Large intestine (tissue), 12 donors: ENCODE results near the gene OR6Q1. TPM values are rescaled to one million over a fixed set of nuclear protein-coding genes. Genes with fewer than 3 reads are reported as not detected.
"Not testable (repeated sequence)": the region's sequence is repeated elsewhere in the genome, so short reads cannot be mapped to it uniquely, and the experiment has no call there.

Experiments
- DNase-seq, 2 donors: peaks; one replicate each; pipeline versions ENCODE4 v3.0.0 to v3.0.0-alpha.2; 2013
- H3K27ac ChIP-seq: one replicate; pipeline ENCODE4 v1.5.1; 2013; ENCODE audit warnings: low read length
- H3K27me3 ChIP-seq: 2 replicates; pipeline ENCODE4 v1.6.1; 2013; ENCODE audit warnings: low read length; ENCODE audit not compliant: control insufficient read depth, insufficient read depth
- H3K36me3 ChIP-seq: 2 replicates; pipeline ENCODE4 v1.6.1; 2013; ENCODE audit warnings: low read length; ENCODE audit not compliant: control insufficient read depth, insufficient read depth
- H3K4me1 ChIP-seq: one replicate; pipeline ENCODE4 v1.6.1; 2013; ENCODE audit warnings: low read length; ENCODE audit not compliant: control insufficient read depth, insufficient read depth
- H3K4me3 ChIP-seq: one replicate; pipeline ENCODE4 v1.5.1; 2013; ENCODE audit warnings: low read length
- H3K9me3 ChIP-seq: one replicate; pipeline ENCODE4 v1.6.1; 2013; ENCODE audit warnings: mild to moderate bottlenecking, low read depth, low read length, moderate library complexity; ENCODE audit not compliant: control insufficient read depth
- WGBS: methylation state at CpG from one replicate; pipeline ENCODE4 v1.1.5; 2013; ENCODE audit warnings: low lambda C conversion rate; ENCODE audit not compliant: insufficient coverage; 5-methylcytosine and 5-hydroxymethylcytosine counted together
- long read RNA-seq, 11 donors: transcript quantifications; one replicate each; lab custom pipeline, GENCODE V29; 2026
- polyA plus RNA-seq: library from polyadenylated mRNA; unstranded; fragments of 120-200 nt; gene quantifications from one replicate; pipeline ENCODE4 v1.2.1, GENCODE V29; 2013

OR6Q1 gene, protein sequence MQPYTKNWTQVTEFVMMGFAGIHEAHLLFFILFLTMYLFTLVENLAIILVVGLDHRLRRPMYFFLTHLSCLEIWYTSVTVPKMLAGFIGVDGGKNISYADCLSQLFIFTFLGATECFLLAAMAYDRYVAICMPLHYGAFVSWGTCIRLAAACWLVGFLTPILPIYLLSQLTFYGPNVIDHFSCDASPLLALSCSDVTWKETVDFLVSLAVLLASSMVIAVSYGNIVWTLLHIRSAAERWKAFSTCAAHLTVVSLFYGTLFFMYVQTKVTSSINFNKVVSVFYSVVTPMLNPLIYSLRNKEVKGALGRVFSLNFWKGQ
- polyA plus RNA-seq, result not detected
- long read RNA-seq, donor 1, result 0 reads
- long read RNA-seq, donor 2, result 0 reads
- long read RNA-seq, donor 3, result 0 reads
- long read RNA-seq, donor 4, result 0 reads
- long read RNA-seq, donor 5, result 0 reads
- long read RNA-seq, donor 6, result 0 reads
- long read RNA-seq, donor 7, result 0 reads
- long read RNA-seq, donor 8, result 0 reads
- long read RNA-seq, donor 9, result 0 reads
- long read RNA-seq, donor 10, result 0 reads
- long read RNA-seq, donor 11, result 0 reads

DNA sequence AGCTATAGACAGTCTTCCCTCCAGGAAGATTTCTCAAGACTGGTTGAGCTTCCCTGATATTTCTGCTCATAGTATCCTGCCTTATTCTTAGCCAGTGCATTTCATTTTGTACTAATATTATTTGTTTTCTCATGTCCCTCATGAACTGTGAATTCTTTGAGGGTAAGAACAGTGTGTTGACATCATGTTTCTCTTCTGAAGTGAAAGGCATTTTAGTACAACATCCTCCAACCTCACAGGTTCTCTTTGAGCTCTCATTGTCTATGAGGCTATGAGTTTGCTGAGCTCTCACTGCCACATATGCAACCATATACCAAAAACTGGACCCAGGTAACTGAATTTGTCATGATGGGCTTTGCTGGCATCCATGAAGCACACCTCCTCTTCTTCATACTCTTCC is at the start of gene OR6Q1:
Gene OR6Q1 (plus strand): TSS at position 301 of the 400 bp plus-strand sequence. CDS start 0 bp downstream, at position 301.
- Histone ChIP-seq H3K4me3 (no peak within 1 kb of the TSS), H3K36me3 (no peaks in the 10 kb centered on the region), H3K27me3 (no peaks in the 10 kb centered on the region), H3K9me3 (no peaks in the 10 kb centered on the region), H3K27ac (no peak within 1 kb of the TSS), H3K4me1 (no peaks in the 10 kb centered on the region)
- DNase-seq, result no peak

DNA sequence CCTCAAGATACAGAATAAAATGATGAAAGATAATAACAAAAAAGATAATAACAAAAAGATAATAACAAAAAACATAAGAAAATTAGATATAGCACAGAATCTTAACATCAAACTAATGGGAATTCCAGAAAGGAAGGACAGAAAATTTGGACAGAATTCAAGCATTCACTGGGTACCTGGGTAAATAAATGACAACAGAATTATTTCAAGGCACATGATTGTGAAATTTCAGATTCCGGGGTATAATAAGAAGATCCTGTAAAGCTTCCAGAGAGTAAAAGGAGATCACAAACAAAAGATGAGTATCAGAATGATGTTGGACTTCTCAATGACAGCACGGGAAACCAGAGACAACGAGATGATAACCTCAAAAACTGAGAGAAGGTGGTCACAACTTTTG is 49.2 kb upstream of the OR6Q1 start:
- no peak overlapping the region for H3K27ac ChIP-seq
- 93% methylated on average over 3 of the region's 3 CpGs for WGBS
- H3K4me3 ChIP-seq, result no peak overlapping the region
- H3K27me3 ChIP-seq, result no peaks in the 10 kb centered on the region
- no peaks in the 10 kb centered on the region for H3K9me3 ChIP-seq
- no peaks in the 10 kb centered on the region for H3K36me3 ChIP-seq
- H3K4me1 ChIP-seq, result no peaks in the 10 kb centered on the region
- DNase-seq, result no peak

DNA sequence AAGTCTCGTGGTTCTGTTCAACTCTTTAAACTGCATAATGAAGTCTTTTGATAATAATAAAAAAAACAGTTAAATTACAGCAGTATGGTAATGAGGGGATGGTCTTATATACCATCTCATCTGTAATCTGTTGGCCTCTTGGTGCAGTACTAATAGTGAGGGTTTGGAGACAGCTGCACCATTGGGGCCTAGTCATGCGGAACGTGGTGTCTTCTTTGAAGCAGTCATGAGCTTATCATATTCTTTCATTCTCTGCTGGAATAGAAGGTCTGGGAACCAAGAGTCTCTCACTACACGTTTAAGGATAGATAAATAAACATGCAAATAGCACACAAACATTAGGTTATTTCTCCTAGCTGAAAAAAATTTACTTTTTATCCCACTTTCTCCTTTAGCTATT is 48.0 kb upstream of the OR6Q1 start:
- Histone ChIP-seq H3K27ac (no peak overlapping the region), H3K36me3 (no peaks in the 10 kb centered on the region), H3K9me3 (no peaks in the 10 kb centered on the region), H3K27me3 (no peaks in the 10 kb centered on the region), H3K4me3 (no peak overlapping the region), H3K4me1 (no peaks in the 10 kb centered on the region)
- no peak for DNase-seq
- 80% methylated on average over 1 of the region's 4 CpGs for WGBS

DNA sequence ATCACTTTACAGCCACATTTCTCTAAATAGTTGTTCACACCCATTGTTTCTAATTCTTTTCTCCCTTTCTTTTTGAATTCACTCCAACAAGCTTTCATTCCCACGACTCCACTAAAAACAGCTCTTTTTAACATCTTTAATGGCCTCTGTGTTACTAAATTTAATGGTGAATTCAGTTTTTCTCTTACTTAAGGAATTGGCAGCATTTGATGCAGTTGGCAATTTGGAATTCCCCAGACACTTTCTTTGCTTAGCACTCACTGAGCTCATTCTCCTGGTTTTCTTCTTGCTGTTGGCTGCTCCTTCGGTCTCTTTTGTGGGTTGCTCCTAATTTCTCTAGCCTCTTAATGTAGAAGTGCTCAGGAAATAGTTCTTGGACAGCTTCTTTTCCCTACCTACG is 47.6 kb upstream of the OR6Q1 start:
- DNase-seq, result no peak
- H3K27ac ChIP-seq, result no peak overlapping the region
- H3K36me3 ChIP-seq, result no peaks in the 10 kb centered on the region
- H3K9me3 ChIP-seq, result no peaks in the 10 kb centered on the region
- no peaks in the 10 kb centered on the region for H3K4me1 ChIP-seq
- H3K4me3 ChIP-seq, result no peak overlapping the region
- WGBS, result 65% methylated on average over 2 of the region's 3 CpGs
- no peaks in the 10 kb centered on the region for H3K27me3 ChIP-seq

DNA sequence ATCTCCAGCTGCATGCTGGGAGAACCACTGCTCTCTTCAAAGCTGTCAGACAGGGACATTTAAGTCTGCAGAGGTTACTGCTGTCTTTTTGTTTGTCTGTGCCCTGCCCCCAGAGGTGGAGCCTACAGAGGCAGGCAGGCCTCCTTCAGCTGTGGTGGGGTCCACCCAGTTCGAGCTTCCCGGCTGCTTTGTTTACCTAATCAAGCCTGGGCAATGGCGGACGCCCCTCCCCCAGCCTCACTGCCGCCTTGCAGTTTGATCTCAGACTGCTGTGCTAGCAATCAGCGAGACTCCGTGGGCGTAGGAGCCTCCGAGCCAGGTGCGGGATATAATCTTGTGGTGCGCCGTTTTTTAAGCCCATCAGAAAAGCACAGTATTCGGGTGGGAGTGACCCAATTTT is 31.2 kb upstream of the OR6Q1 start:
- WGBS, result no CpG with 5 or more reads among the region's 13 CpGs
- H3K27ac ChIP-seq, H3K27me3 ChIP-seq, H3K36me3 ChIP-seq, H3K9me3 ChIP-seq, H3K4me3 ChIP-seq, H3K4me1 ChIP-seq, DNase-seq: not testable (repeated sequence)

DNA sequence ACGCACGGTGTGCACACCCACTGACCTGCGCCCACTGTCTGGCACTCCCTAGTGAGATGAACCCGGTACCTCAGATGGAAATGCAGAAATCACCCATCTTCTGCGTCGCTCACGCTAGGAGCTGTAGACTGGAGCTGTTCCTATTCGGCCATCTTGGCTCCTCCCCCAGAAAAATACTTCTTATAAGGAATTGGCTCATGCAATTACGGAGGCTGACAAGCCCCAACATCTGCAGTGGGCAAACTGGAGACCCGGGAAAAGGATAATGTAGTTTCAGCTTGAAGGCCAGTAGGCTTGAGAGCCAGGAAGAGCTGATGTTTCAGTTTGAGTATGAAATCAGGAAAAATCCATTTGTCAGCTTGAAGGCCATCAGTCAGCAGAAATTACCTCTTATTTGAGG is 30.7 kb upstream of the OR6Q1 start:
- H3K27ac ChIP-seq, H3K36me3 ChIP-seq, H3K4me3 ChIP-seq, DNase-seq, H3K4me1 ChIP-seq, H3K27me3 ChIP-seq, H3K9me3 ChIP-seq: not testable (repeated sequence)
- WGBS, result no CpG with 5 or more reads among the region's 10 CpGs

DNA sequence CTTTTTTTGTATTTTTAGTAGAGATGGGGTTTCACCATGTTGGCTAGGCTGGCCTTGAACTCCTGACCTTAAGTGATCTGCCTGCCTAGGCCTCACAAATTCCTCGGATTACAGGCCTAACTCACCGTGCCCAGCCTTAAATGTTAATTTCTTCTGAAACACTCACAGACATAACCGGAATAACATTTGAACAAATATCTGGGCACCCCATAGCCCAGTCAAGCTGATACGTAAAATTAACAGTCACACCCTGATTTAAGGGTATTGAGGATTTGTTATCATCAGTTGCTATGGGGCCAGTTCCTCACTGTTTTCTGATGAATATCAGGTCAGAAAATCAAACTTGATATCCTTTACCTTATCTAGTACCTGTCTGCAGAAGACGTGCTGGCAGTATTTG is 30.1 kb upstream of the OR6Q1 start:
- Histone ChIP-seq H3K27me3 (no peaks in the 10 kb centered on the region), H3K27ac (no peak overlapping the region), H3K4me3 (no peak overlapping the region), H3K9me3 (peaks cover 3% of the 10 kb centered on the region), H3K4me1 (no peaks in the 10 kb centered on the region), H3K36me3 (no peaks in the 10 kb centered on the region)
- no peak for DNase-seq
- no CpG with 5 or more reads among the region's 5 CpGs for WGBS

DNA sequence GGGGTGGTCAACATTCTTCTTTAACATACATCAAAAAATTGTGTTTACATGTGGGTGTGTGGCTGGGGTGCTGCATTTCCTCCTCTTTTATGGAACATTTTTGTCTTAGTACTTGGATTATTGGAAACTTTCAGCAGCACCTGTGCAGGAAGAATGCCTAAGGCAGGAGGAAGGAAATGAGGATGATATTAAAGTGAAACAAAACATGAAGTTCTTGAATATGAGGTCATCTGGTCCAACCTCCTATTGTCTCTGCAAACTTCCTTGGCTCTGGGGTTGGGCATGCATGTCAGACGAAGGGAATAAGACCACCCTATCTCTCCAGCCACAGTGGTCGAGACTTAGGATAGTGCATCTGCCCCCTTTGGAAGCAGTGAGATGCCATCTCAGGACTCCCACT is 27.7 kb upstream of the OR6Q1 start:
- WGBS, result no CpG with 5 or more reads among the region's 2 CpGs
- Histone ChIP-seq H3K9me3 (peaks cover 3% of the 10 kb centered on the region), H3K36me3 (no peaks in the 10 kb centered on the region), H3K4me1 (no peaks in the 10 kb centered on the region), H3K27ac (no peak overlapping the region), H3K4me3 (no peak overlapping the region), H3K27me3 (no peaks in the 10 kb centered on the region)
- no peak for DNase-seq

DNA sequence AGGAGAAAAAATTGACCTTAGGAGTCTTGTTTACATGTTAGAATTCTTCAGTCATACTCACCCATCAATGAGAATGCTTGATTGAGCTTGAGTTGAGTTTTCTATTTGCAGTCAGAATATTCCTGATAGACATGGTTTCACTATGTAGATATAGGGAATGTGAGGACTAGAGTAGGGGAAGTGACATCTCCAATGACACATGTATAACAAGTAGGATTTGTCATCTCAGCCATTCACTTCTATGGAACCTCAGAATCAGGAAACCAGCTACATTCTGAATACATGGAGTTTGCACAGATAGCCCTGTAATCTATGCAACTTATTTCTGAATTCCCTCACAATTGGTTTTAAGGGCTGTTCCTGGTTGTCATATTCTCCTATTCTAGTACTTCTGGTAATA is 27.2 kb upstream of the OR6Q1 start:
- Histone ChIP-seq H3K4me3 (no peak overlapping the region), H3K36me3 (no peaks in the 10 kb centered on the region), H3K27ac (no peak overlapping the region), H3K9me3 (peaks cover 3% of the 10 kb centered on the region), H3K4me1 (no peaks in the 10 kb centered on the region), H3K27me3 (no peaks in the 10 kb centered on the region)
- no peak for DNase-seq

DNA sequence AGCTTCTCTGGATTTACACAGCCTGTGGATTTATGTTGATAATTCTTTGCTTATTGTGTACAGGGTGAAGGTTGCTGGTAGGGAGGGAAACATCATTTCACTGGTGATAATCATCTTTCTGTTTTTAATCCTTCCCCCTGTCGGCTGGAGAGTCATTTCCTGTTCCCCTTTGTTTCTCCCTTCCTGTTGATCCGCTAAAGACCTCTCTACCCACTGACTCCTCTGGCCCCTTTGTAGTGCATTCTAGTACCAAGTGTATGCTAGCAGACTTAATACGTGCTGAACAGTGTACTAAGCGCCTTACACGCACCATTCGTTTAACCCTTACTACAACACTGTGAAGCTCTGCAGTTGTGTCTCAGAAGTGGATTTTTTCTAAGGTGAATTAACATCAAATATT is 26.1 kb upstream of the OR6Q1 start:
- no CpG with 5 or more reads among the region's 6 CpGs for WGBS
- no peak overlapping the region for H3K4me3 ChIP-seq
- no peaks in the 10 kb centered on the region for H3K27me3 ChIP-seq
- H3K4me1 ChIP-seq, result no peaks in the 10 kb centered on the region
- H3K36me3 ChIP-seq, result no peaks in the 10 kb centered on the region
- peaks cover 3% of the 10 kb centered on the region for H3K9me3 ChIP-seq
- no peak overlapping the region for H3K27ac ChIP-seq
- DNase-seq, result no peak

DNA sequence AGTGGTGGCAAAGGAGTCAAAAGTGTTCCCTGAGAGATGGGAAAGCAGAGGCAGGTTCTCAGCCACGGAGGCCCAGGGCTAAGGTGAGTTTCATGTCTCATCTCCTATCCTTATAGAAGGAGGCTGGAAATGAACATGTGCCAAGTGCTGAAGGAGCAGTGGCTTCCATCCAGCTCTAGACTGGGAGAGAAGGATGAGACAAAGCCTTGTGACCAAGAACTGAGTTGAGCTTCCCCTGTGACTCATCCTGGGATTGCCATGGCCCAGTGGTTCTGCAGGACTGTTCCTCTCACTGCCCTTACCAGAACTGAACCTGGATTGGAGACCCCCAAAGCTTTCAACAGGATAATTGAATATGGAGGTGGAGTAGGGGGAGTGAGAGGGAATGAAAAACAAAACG is 23.8 kb upstream of the OR6Q1 start:
- Histone ChIP-seq H3K27ac (no peak overlapping the region), H3K27me3 (no peaks in the 10 kb centered on the region), H3K4me1 (no peaks in the 10 kb centered on the region), H3K9me3 (no peaks in the 10 kb centered on the region), H3K36me3 (no peaks in the 10 kb centered on the region), H3K4me3 (no peak overlapping the region)
- WGBS, result 57% methylated on average over 1 of the region's 2 CpGs
- DNase-seq, result no peak
